ENCODE measurements around the gene TCF7L1.

Gene TCF7L1

GRCh38 chr2:85164145-85164569 is 31.0 kb downstream of the TCF7L1 start:
- no peak for DNase-seq (ENCODE audit: low spot score)

GRCh38 chr2:85165088-85165690 is 32.0 kb downstream of the TCF7L1 start:
- no peak for DNase-seq (ENCODE audit: low spot score)

- DNase-seq (ENCODE audit: low spot score), result no peak
Measured at GRCh38 chr2:85166021-85166420, 32.8 kb downstream of the TCF7L1 start.

GRCh38 chr2:85167479-85167878 is 34.3 kb downstream of the TCF7L1 start:
- no peak for DNase-seq (ENCODE audit: low spot score)

GRCh38 chr2:85168942-85169341 is 35.8 kb downstream of the TCF7L1 start:
- DNase-seq (ENCODE audit: low spot score), result no peak

- no peak for DNase-seq (ENCODE audit: low spot score)
Measured at GRCh38 chr2:85169581-85169980, 36.4 kb downstream of the TCF7L1 start.

DNA sequence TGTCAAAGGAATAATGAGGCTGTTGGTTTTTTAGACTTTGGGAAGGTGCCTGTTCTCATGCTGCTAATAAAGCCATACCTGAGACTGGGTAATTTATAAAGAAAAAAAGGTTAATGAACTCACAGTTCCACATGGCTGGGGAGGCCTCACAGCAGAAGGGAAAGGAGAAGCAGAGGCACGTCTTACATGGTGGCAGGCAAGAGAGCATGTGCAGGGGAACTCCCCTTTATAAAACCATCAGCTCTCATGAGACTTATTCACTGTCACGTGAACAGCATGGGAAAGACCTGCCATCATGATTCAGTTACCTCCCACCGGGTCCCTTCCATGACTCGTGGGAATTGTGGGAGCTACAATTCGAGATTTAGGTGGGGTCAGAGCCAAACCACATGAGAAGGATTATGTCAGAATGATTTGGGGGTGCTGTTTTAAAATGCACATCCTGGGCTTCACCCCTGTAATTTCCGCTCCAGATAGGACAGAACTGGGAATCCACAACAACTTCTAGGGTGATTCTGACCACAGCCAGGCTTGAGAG is 37.8 kb downstream of the TCF7L1 start:
- DNase-seq (ENCODE audit: low spot score), result no peak

DNA sequence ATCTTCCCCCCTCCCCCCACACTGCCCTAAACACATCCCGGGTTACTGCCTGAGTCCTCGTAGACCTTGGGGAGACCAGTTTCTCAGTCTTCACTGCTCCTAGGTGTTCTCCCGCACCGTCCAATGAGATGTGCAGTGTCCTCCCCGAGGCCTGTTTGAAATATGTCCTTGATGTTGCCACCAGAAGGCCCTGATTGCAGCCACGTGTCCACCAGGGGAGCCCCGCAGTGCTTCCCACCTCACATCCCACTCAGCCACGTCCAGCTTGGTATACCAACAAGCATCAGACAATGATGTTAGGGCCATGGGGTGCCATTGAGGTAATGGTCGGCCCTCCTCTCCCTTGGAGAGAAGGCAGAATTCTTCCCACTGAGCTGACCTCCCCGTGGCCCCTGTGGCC is 38.7 kb downstream of the TCF7L1 start:
- no peak for DNase-seq (ENCODE audit: low spot score)

GRCh38 chr2:85173909-85174308 is 40.7 kb downstream of the TCF7L1 start:
- DNase-seq (ENCODE audit: low spot score), result no peak

- DNase-seq (ENCODE audit: low spot score), result no peak
Measured at GRCh38 chr2:85174943-85175342, 41.8 kb downstream of the TCF7L1 start.

- no peak for DNase-seq (ENCODE audit: low spot score)
Measured at GRCh38 chr2:85175369-85176299, 42.4 kb downstream of the TCF7L1 start.

DNA sequence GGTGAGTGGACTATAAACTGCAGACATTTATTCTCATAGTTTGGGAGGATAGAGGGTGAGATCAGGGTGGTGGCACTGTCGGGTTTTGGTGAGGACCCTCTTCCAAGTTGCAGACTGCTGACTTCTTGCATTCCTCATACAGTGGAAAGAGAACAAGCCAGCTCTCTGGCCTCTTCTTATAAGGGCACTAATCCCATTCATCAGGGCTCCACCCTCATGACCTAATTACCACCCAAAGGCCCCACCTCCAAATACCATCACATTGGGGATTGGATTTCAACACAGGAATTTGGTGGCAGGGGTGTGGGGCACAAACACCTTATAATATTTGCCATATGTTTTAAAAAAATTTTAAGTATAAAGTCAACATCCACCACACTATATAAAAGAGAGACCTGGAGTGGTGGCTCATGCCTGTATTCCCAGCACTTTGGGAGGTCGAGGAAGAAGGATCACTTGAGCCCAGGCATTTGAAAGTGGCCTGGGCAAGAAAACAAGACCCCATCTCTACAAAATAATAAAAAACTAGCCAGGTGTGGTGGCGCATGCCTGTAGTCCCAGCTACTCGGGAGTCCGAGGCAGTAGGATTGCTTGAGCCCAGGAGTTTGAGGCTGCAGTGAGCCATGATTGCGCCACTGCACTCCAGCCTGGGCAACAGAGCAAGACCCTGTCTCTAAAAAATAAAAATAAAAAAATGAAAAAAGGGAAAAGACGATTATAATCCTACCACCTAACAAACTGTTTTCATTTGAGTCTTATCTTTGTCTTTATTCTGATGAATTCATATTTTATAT is 44.0 kb downstream of the TCF7L1 start:
- no peak for DNase-seq (ENCODE audit: low spot score)

GRCh38 chr2:85178154-85178553 is 45.0 kb downstream of the TCF7L1 start:
- no peak for DNase-seq (ENCODE audit: low spot score)

- DNase-seq (ENCODE audit: low spot score), result no peak
Measured at GRCh38 chr2:85178980-85179411, 45.8 kb downstream of the TCF7L1 start.

DNA sequence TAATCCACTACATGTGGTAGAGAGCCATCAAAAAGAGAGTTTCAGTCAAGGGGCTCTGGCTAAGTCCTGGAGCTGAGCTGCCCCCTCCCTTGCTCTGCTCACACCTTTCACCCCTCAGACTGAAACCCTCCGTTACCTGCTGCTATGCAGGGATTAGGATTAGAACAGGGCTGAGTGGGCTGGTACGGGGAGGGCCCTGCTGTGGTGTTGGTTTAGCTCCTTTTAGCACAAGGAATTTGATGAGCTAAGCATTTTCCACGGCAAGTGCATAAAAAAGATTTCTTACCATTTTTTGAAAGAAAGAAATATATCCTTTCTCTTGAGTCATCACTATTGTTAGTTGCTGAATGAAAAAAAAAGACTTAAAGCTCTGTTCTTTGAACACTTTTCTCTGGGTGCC is 46.3 kb downstream of the TCF7L1 start:
- DNase-seq (ENCODE audit: low spot score), result no peak

DNA sequence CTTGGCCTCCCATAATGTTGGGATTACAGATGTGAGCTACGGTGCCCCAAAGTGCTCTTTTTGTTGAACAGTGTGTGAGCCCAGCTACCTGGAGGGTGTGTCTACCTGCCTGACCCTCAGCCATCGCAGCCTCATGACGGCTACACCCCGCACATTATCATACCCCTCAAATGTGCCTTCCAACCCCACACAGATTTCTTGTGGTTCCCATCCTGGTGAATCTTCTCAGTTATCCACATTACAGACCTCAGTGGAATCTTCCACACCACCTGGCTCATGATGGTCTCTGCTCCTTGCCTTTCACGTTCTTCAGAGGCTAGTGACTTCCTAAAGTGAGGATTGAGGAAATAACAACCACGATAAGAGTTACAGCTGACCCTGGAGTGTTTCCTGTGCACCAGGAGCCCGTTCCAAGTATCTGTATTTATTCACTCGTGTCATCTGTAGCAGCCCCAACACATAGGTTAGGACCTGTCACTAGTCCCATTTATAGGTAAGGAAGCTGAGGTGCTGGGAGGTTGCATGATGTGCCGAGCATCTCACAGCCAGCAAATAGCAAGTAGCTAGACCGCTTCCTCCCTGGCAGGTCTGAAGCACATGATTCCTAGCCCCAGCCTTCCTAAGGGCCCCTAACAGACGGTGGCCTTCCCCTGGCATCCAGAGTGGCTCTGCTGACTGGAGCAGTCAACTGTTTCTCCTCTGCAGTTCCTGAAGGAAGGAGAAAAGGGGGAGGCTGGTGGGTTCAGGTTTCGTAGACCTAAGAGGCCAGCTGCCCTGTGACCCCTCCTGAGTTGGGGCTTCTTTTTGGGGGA is 47.3 kb downstream of the TCF7L1 start:
- no peak for DNase-seq (ENCODE audit: low spot score)

DNA sequence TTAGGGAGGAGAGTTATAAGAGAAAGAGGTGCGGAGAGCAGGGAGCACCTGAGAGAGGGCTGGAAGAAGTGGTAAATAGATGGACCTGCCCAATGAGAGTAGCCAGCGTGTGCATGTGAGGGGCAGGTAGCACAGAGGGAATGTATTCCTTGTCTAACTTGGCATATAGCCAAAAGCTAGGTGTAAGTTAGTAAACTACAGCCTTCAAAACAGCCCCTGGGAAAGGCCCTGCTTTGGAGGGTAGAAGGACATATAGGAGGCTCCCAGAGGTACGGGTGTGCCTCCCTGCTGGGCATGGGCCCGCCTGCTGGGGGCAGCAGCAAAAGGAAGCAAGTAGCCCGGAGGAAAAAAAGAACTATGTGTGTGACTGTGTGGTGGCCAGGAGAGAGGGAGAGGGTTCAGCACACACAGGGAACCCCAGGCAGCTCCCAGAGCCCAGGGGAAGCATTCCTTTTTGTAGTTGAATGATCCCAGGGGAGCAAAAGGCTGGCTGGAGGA is 48.0 kb downstream of the TCF7L1 start:
- no peak for DNase-seq (ENCODE audit: low spot score)

DNA sequence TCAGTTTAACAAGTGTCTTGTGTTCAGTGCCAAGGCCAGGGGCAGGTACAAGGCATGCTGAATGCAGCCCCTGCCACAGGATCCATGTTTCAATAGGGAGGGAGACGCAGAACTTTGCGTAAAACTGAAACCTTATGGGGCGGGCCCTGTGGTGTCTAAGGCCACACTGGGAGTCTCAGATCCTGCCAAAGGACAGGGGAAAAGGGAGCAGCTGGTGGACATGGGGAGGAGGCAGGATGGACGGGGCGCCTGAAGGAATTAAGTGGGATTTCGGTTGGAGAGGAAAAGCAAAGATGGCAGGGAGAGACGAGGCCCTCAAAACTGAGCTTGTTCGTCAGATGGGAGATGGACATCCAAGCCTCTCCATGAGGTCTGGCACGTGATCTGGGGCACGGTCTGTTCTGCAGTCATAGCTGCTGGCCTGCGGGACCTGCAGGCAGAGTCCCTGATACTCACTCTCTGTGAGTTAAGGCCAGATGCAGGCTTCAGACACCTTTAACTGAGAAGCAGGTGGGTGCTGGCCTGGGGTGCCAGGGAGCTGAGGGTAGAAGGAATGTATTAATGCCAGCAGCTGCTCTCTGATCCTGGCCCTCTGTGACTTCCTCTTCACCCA is 48.8 kb downstream of the TCF7L1 start:
- DNase-seq (ENCODE audit: low spot score), result no peak

- no peak for DNase-seq (ENCODE audit: low spot score)
Measured at GRCh38 chr2:85183076-85183475, 49.9 kb downstream of the TCF7L1 start.

GRCh38 chr2:85183479-85183878 is 50.3 kb downstream of the TCF7L1 start:
- no peak for DNase-seq (ENCODE audit: low spot score)

GRCh38 chr2:85184231-85184630 is 51.0 kb downstream of the TCF7L1 start:
- DNase-seq (ENCODE audit: low spot score), result no peak
